GM12878 (cell line): ENCODE data around the gene SLC25A26. TPM values are rescaled to one million over a fixed set of nuclear protein-coding genes. Genes with fewer than 3 reads are reported as not detected.

Experiments
- ATAC-seq: fragments of 200-7000 bp; cut with Tn5 transposase; 3 replicates; pipeline ENCODE4 v1.9.1; 2020; ENCODE audit warnings: mild to moderate bottlenecking, moderate library complexity
- BruUV-seq: library from RNA; stranded (reverse); fragments of 400-500 nt; replicated peaks from 2 replicates; lab custom pipeline; 2021; lab: Mats Ljungman, UMichigan
- CTCF ChIA-PET: fragments of 300-600 bp; sonication (Branson Sonifier 250); formaldehyde crosslinking; extraction: SDS; loops from one replicate; lab custom pipeline; 2021; ENCODE audit warnings: inconsistent platforms; lab: Yijun Ruan, JAX
- POLR2A ChIA-PET: fragments of 350-600 bp; formaldehyde crosslinking; extraction: SDS; loops from one replicate; lab custom pipeline; 2021; ENCODE audit warnings: inconsistent platforms; lab: Charles Lee
- RAD21 ChIA-PET: fragments of 300-600 bp; sonication (Branson Sonifier 250); formaldehyde crosslinking; loops from one replicate; lab custom pipeline; 2023; ENCODE audit warnings: antibody characterized with exemption; ENCODE audit not compliant: unreplicated experiment; lab: Charles Lee
- SMC1A ChIA-PET: fragments of 300-600 bp; sonication (Branson Sonifier 250); formaldehyde crosslinking; loops from one replicate; lab custom pipeline; 2023; ENCODE audit not compliant: unreplicated experiment, uncharacterized antibody; lab: Charles Lee
- DNase-seq: peaks from one replicate; pipeline ENCODE4 v3.0.0-alpha.2; 2011; ENCODE audit warnings: low read depth, low spot score
- FAIRE-seq: peaks from 3 replicates; lab custom pipeline; 2011; peaks lifted over from hg19 to GRCh38; lab: Jason Lieb, UNC
- H2AFZ ChIP-seq: 2 replicates; pipeline ENCODE4 v1.6.0; 2011; ENCODE audit warnings: low read depth, low read length, control low read depth; ENCODE audit not compliant: control insufficient read depth
- H3K27ac ChIP-seq: 2 replicates; pipeline ENCODE4 v1.5.1; 2011; ENCODE audit warnings: control low read depth; ENCODE audit not compliant: control insufficient read depth, insufficient read depth
- H3K27me3 ChIP-seq, 2 experiments: replicated peaks in 1 of 2; 2 replicates each; pipeline versions ENCODE4 v1.6.0 to v1.6.1; 2011; ENCODE audit warnings: low read length in 1 of 2; ENCODE audit not compliant: control insufficient read depth in 2 of 2, insufficient read depth in 2 of 2
- H3K36me3 ChIP-seq, 2 experiments: 2 replicates each; pipeline ENCODE4 v1.5.1; 2011; ENCODE audit warnings: low read length in 1 of 2; ENCODE audit not compliant: control insufficient read depth in 2 of 2, insufficient read depth in 2 of 2
- H3K4me1 ChIP-seq: 2 replicates; pipeline ENCODE4 v1.6.1; 2011; ENCODE audit warnings: mild to moderate bottlenecking, low read length, moderate library complexity, mixed read lengths; ENCODE audit not compliant: control insufficient read depth, insufficient read depth
- H3K4me2 ChIP-seq: 2 replicates; pipeline ENCODE4 v1.6.0; 2011; ENCODE audit warnings: control low read depth; ENCODE audit not compliant: control insufficient read depth, insufficient read depth
- H3K4me3 ChIP-seq: fragments of 200-600 bp; sonication (generic); 2 replicates; pipeline ENCODE4 v1.5.1; 2016
- H3K79me2 ChIP-seq: 2 replicates; pipeline ENCODE4 v1.6.0; 2011; ENCODE audit warnings: low read length; ENCODE audit not compliant: control insufficient read depth, insufficient read depth
- H3K9ac ChIP-seq: 2 replicates; pipeline ENCODE4 v1.8.0; 2011; ENCODE audit warnings: low read length, control low read depth, mixed read lengths; ENCODE audit not compliant: control insufficient read depth, insufficient read depth
- H3K9me3 ChIP-seq: replicated peaks from 3 replicates; pipeline ENCODE4 v1.5.1; 2011; ENCODE audit warnings: mild to moderate bottlenecking, low read length; ENCODE audit not compliant: control insufficient read depth, insufficient read depth
- H4K20me1 ChIP-seq: 2 replicates; pipeline ENCODE4 v1.6.0; 2011; ENCODE audit not compliant: control insufficient read depth, insufficient read depth
- BACH1 ChIP-seq: fragments of 450-650 bp; IDR thresholded peaks from 2 replicates; pipeline ENCODE4 v1.6.1; 2017; ENCODE audit warnings: mild to moderate bottlenecking, borderline replicate concordance
- BCL3 ChIP-seq: IDR thresholded peaks from 2 replicates; pipeline ENCODE4 v1.6.1; 2011; ENCODE audit warnings: borderline replicate concordance, low read depth, mild to moderate bottlenecking, moderate library complexity, low read length; ENCODE audit not compliant: insufficient read depth, poor library complexity, severe bottlenecking
- BCLAF1 ChIP-seq: fragments of 450-650 bp; IDR thresholded peaks from 2 replicates; pipeline ENCODE4 v1.6.1; 2017; ENCODE audit warnings: antibody characterized with exemption, mild to moderate bottlenecking, moderate library complexity
- E4F1 ChIP-seq: fragments of 450-650 bp; IDR thresholded peaks from 2 replicates; pipeline ENCODE4 v1.6.1; 2018; ENCODE audit warnings: borderline replicate concordance, mild to moderate bottlenecking; ENCODE audit not compliant: partially characterized antibody
- GATAD2B ChIP-seq: fragments of 450-650 bp; conservative IDR thresholded peaks from 2 replicates; pipeline ENCODE4 v1.6.1; 2017; ENCODE audit warnings: low read depth, mild to moderate bottlenecking, moderate library complexity
- JUND ChIP-seq: IDR thresholded peaks from 2 replicates; pipeline ENCODE4 v1.6.1; 2012; ENCODE audit warnings: low read depth, mild to moderate bottlenecking, low read length, improper control_type of control experiment, moderate library complexity
- MXI1 ChIP-seq: fragments of 150-350 bp; IDR thresholded peaks from 2 replicates; pipeline ENCODE4 v1.6.1; 2011; ENCODE audit warnings: low read depth, mild to moderate bottlenecking, inconsistent platforms, low read length, improper control_type of control experiment
- NR2C2 ChIP-seq: IDR thresholded peaks from 2 replicates; pipeline ENCODE4 v1.6.1; 2011; ENCODE audit warnings: borderline replicate concordance, low read depth; ENCODE audit not compliant: control insufficient read depth, insufficient read length
- NR2F1 ChIP-seq: fragments of 450-650 bp; conservative IDR thresholded peaks from 2 replicates; pipeline ENCODE4 v1.6.1; 2017; ENCODE audit warnings: mild to moderate bottlenecking
- RFX5 ChIP-seq: IDR thresholded peaks from 2 replicates; pipeline ENCODE4 v1.6.1; 2011; ENCODE audit warnings: low read depth, low read length, improper control_type of control experiment
- TARDBP ChIP-seq: IDR thresholded peaks from 2 replicates; pipeline ENCODE4 v1.6.1; 2016; ENCODE audit warnings: borderline replicate concordance
- TCF12 ChIP-seq: IDR thresholded peaks from 2 replicates; pipeline ENCODE4 v1.6.1; 2011; ENCODE audit warnings: low read depth, mild to moderate bottlenecking, low read length
- ZNF24 ChIP-seq: fragments of 450-650 bp; IDR thresholded peaks from 2 replicates; pipeline ENCODE4 v1.6.1; 2017; ENCODE audit warnings: antibody characterized with exemption, mild to moderate bottlenecking
- WGBS: methylation state at CpG from one replicate; pipeline ENCODE4 v1.1.6; 2016; ENCODE audit warnings: low lambda C conversion rate; ENCODE audit not compliant: insufficient replicate concordance, insufficient coverage; ENCODE audit errors: missing lambda C conversion rate; 5-methylcytosine and 5-hydroxymethylcytosine counted together
- in situ Hi-C: fragments of 300-500 bp; cut with MboI; formaldehyde crosslinking; loops from 9 replicates; pipeline ENCODE4 v1.14.3; 2018; ENCODE audit warnings: mixed read lengths
- intact Hi-C: fragments of 100-400 bp; cut with micrococcal nuclease; formaldehyde crosslinking; loops from one replicate; pipeline ENCODE4 v1.14.2; 2022; ENCODE audit not compliant: unreplicated experiment
- polyA plus RNA-seq, 11 experiments: library from polyadenylated mRNA; depleted of rRNA in 4 of 11; unstranded in 6 of 11; stranded (reverse) in 5 of 11; fragments of >200 nt; fragmentation: Nextera tagmentation in 4 of 11; fragmentation: Illumina TruSeq in 1 of 11; extraction: Ambion mirVana in 4 of 11; extraction: Trizol in 1 of 11; gene quantifications; 1 replicate in 1 of 11; 2 replicates in 10 of 11; pipeline versions ENCODE4 v1.2.1 to v1.2.3, GENCODE V29; 2011 to 2016; ENCODE audit warnings: inconsistent platforms in 2 of 11, missing spikeins in 2 of 11, low read depth in 1 of 11
- total RNA-seq, 4 experiments: library from RNA; depleted of rRNA in 3 of 4; stranded (reverse); fragments of >200 nt in 3 of 4; fragmentation: Illumina TruSeq in 1 of 4; extraction: Trizol in 1 of 4; gene quantifications; 2 replicates each; pipeline versions ENCODE4 v1.2.1 to v1.2.3, GENCODE V29; 2013 to 2021

The SLC25A26 gene
- total and polyA plus RNA-seq, 10 of the 15 experiments (the other 5 are each of a cell fraction or from before 2014, with no cell fraction given) = 14.6 to 49.7 (median 24.9) TPM

- TF ChIP-seq NR2C2 (no peak), TCF12 (no peak), TARDBP (no peak), JUND (no peak), E4F1 (no peak), MXI1 (no peak), RFX5 (no peak), BACH1 (no peak), ZNF24 (no peak), GATAD2B (no peak), BCL3 (no peak), NR2F1 (no peak), BCLAF1 (no peak)
- H3K9ac ChIP-seq = no peak overlapping the region
- DNase-seq (no peak), FAIRE-seq (no peak), ATAC-seq (no peak)
- H3K4me1 ChIP-seq = no peaks in the 10 kb centered on the region
- H3K27me3 ChIP-seq = no peaks in the 10 kb centered on the region
- H2AFZ ChIP-seq = no peak overlapping the region
- H3K79me2 ChIP-seq = no peaks in the 10 kb centered on the region
- H3K9me3 ChIP-seq = no peaks in the 10 kb centered on the region
- no peak overlapping the region for H3K4me2 ChIP-seq
- CTCF ChIA-PET = interaction anchor here (1.5 kb wide), 1 partner anchor 17 kb away, joined by 3 read pairs; no protein-coding TSS in a partner anchor
- 82% methylated on average over 6 of the region's 6 CpGs for WGBS
- intact Hi-C loops = no loop called here
- in situ Hi-C loops = no loop called here
- SMC1A ChIA-PET = interaction anchor here (0.7 kb wide), 1 partner anchor 124 kb away, joined by 4 read pairs; no protein-coding TSS in a partner anchor
- H3K4me3 ChIP-seq = no peak overlapping the region
- POLR2A ChIA-PET = no interaction called here
- no TSS peak for BruUV-seq
- H4K20me1 ChIP-seq = no peaks in the 10 kb centered on the region
- H3K27ac ChIP-seq = no peak overlapping the region
- RAD21 ChIA-PET = interaction anchor here (0.8 kb wide), 1 partner anchor 245 kb away, joined by 3 read pairs; no protein-coding TSS in a partner anchor
- no peaks in the 10 kb centered on the region for H3K36me3 ChIP-seq
These were observed 105.5 kb downstream of the SLC25A26 start for GRCh38 chr3:66326340-66326739.
